ENCODE data around the gene ILK.

- no peak for TF ChIP-seq CTCF (IDR thresholded peaks at IDR 0.05; ENCODE audit: insufficient read depth, low read length, poor library complexity, severe bottlenecking)
- TF ChIP-seq EZH2phosphoT487 (conservative IDR thresholded peaks at IDR 0.05; ENCODE audit: low read length), result no peak
Observed at GRCh38 chr11:6606471-6607189, 3.1 kb downstream of the ILK start.
